HepG2 (cell line): ENCODE results near the gene PREP. TPM values are rescaled to one million over a fixed set of nuclear protein-coding genes. Genes with fewer than 3 reads are reported as not detected.
A peak's percentile ranks its signal among the peaks of the same experiment; 100 is the strongest.

Experiments used
- BHLHE40 ChIP-seq: IDR thresholded peaks from 2 replicates; pipeline ENCODE4 v1.6.1; 2011; ENCODE audit warnings: low read length, improper control_type of control experiment
- CENPT ChIP-seq: sonication (generic); formaldehyde crosslinking; IDR thresholded peaks from 2 replicates; pipeline ENCODE4 v1.8.0; 2022; ENCODE audit warnings: low read depth, mild to moderate bottlenecking, moderate library complexity, missing genetic modification reagents
- ELF4 ChIP-seq: sonication (generic); formaldehyde crosslinking; IDR thresholded peaks from 2 replicates; pipeline ENCODE4 v1.5.0; 2020; ENCODE audit warnings: missing genetic modification reagents, mild to moderate bottlenecking, moderate library complexity, borderline replicate concordance
- ETV6 ChIP-seq: sonication (generic); formaldehyde crosslinking; conservative IDR thresholded peaks from 2 replicates; pipeline ENCODE4 v1.4.0; 2020; ENCODE audit warnings: missing genetic modification reagents
- FOXK2 ChIP-seq: fragments of 450-650 bp; IDR thresholded peaks from 2 replicates; pipeline ENCODE4 v1.6.1; 2016
- MXI1 ChIP-seq: IDR thresholded peaks from 3 replicates; pipeline ENCODE4 v1.6.1; 2012; ENCODE audit warnings: low read depth, low read length, inconsistent platforms, borderline replicate concordance
- ZFP90 ChIP-seq: sonication (generic); formaldehyde crosslinking; IDR thresholded peaks from 2 replicates; pipeline ENCODE4 v1.8.0; 2022; ENCODE audit warnings: missing genetic modification reagents, mild to moderate bottlenecking, inconsistent platforms, borderline replicate concordance
- ZNF143 ChIP-seq: sonication (generic); formaldehyde crosslinking; IDR thresholded peaks from 2 replicates; pipeline ENCODE4 v1.4.0; 2020; ENCODE audit warnings: missing genetic modification reagents
- ZNF17 ChIP-seq: sonication (generic); formaldehyde crosslinking; IDR thresholded peaks from 2 replicates; pipeline ENCODE4 v1.5.0; 2020; ENCODE audit warnings: mild to moderate bottlenecking, missing genetic modification reagents
- ZNF367 ChIP-seq: sonication (generic); formaldehyde crosslinking; IDR thresholded peaks from 2 replicates; pipeline ENCODE4 v1.4.0; 2020; ENCODE audit warnings: missing genetic modification reagents, borderline replicate concordance
- ZNF484 ChIP-seq: sonication (generic); formaldehyde crosslinking; IDR thresholded peaks from 2 replicates; pipeline ENCODE4 v1.5.1; 2020; ENCODE audit warnings: mild to moderate bottlenecking, low read depth, missing genetic modification reagents, borderline replicate concordance
- ZNF768 ChIP-seq: sonication (generic); formaldehyde crosslinking; IDR thresholded peaks from 2 replicates; pipeline ENCODE4 v1.4.0; 2020; ENCODE audit warnings: missing genetic modification reagents
- polyA plus RNA-seq, 8 experiments: library from polyadenylated mRNA; depleted of rRNA in 3 of 8; stranded (reverse) in 7 of 8; unstranded in 1 of 8; fragments of >200 nt; fragmentation: Illumina TruSeq in 4 of 8; extraction: Trizol in 4 of 8; gene quantifications; 2 replicates each; pipeline versions ENCODE4 v1.2.1 to v1.2.3, GENCODE V29; 2011 to 2016; ENCODE audit warnings: low read depth in 4 of 8, missing spikeins in 1 of 8, mixed read lengths in 1 of 8; ENCODE audit not compliant: insufficient read depth in 1 of 8
- total RNA-seq, 5 experiments: library from RNA; depleted of rRNA; stranded (reverse); fragments of >200 nt; fragmentation: Illumina TruSeq; extraction: Trizol; gene quantifications; 2 replicates each; pipeline ENCODE4 v1.2.3, GENCODE V29; 2016; ENCODE audit warnings: low read depth in 1 of 5
- TF ChIP-seq, protein P1 (sequence below): sonication (generic); formaldehyde crosslinking; IDR thresholded peaks from 2 replicates; pipeline ENCODE4 v1.5.0; 2020; ENCODE audit warnings: mild to moderate bottlenecking, missing genetic modification reagents, moderate library complexity
- TF ChIP-seq, protein P2 (sequence below): sonication (generic); formaldehyde crosslinking; IDR thresholded peaks from 2 replicates; pipeline ENCODE4 v1.4.0; 2020; ENCODE audit warnings: missing genetic modification reagents, borderline replicate concordance
- TF ChIP-seq, protein P3 (sequence below): sonication (generic); formaldehyde crosslinking; IDR thresholded peaks from 2 replicates; pipeline ENCODE4 v1.8.1; 2023; ENCODE audit warnings: mild to moderate bottlenecking, moderate library complexity, missing genetic modification reagents
- TF ChIP-seq, protein P4 (sequence below): sonication (generic); formaldehyde crosslinking; IDR thresholded peaks from 2 replicates; pipeline ENCODE4 v1.8.0; 2022; ENCODE audit warnings: missing genetic modification reagents, mild to moderate bottlenecking, inconsistent platforms, borderline replicate concordance
- TF ChIP-seq, protein P5 (sequence below): sonication (generic); formaldehyde crosslinking; IDR thresholded peaks from 2 replicates; pipeline ENCODE4 v1.4.0; 2020; ENCODE audit warnings: mild to moderate bottlenecking, low read depth, missing genetic modification reagents

Gene PREP
- total and polyA plus RNA-seq, 2 of the 13 experiments (the other 11 are each of a cell fraction or from before 2014, with no cell fraction given), result 12.6 to 15.9 TPM

DNA sequence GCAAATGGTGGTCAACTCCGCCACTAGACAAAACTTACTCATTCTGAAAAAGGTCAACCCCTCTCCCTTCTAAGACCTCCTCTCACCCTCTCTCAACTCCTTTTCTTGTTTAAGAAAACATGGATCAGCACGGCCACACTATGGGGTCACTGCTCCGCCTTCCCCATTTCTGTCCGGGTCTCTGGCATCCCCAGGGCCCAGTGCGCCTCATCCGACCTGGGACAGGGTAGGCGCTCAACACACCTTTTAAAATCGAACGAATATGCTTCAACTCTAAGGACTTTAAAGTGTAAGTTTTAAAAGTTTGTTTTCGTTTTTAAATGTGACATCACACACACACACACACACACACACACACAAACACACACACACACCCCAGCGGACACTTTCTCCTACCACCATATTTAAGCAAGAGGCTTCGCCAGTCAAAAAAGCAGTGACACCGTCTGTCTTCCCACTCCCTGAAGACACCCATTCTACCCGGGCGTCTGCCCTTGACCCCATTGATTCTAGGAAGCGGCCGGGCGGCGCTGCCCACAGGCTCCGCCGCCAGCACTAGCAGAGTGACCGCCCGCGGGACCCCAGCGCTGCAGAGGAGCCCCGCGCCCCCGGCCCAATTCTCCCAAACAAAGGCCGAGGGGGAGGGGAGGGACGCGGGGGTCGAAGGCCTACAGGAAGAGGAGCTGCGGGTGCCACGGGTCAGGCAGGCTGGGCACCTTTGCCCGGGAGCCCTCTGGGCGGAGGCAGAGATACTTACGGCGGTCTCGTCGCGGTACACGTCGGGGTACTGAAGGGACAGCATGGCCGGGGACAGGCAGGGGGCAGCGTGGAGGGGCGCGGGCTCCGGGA is 568 bp downstream of the PREP start (continued):
- TF ChIP-seq BHLHE40, result no peak
- TF ChIP-seq ZFP90 (CRISPR knock-in tag), result no peak
- TF ChIP-seq, protein P1, sequence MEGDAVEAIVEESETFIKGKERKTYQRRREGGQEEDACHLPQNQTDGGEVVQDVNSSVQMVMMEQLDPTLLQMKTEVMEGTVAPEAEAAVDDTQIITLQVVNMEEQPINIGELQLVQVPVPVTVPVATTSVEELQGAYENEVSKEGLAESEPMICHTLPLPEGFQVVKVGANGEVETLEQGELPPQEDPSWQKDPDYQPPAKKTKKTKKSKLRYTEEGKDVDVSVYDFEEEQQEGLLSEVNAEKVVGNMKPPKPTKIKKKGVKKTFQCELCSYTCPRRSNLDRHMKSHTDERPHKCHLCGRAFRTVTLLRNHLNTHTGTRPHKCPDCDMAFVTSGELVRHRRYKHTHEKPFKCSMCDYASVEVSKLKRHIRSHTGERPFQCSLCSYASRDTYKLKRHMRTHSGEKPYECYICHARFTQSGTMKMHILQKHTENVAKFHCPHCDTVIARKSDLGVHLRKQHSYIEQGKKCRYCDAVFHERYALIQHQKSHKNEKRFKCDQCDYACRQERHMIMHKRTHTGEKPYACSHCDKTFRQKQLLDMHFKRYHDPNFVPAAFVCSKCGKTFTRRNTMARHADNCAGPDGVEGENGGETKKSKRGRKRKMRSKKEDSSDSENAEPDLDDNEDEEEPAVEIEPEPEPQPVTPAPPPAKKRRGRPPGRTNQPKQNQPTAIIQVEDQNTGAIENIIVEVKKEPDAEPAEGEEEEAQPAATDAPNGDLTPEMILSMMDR (CRISPR knock-in tag), result 0 out of 2 replicates have a peak, but pooled peaks have one; percentile 10
- no peak for TF ChIP-seq ELF4
- no peak for TF ChIP-seq ZNF367 (CRISPR knock-in tag)
- TF ChIP-seq, protein P2, sequence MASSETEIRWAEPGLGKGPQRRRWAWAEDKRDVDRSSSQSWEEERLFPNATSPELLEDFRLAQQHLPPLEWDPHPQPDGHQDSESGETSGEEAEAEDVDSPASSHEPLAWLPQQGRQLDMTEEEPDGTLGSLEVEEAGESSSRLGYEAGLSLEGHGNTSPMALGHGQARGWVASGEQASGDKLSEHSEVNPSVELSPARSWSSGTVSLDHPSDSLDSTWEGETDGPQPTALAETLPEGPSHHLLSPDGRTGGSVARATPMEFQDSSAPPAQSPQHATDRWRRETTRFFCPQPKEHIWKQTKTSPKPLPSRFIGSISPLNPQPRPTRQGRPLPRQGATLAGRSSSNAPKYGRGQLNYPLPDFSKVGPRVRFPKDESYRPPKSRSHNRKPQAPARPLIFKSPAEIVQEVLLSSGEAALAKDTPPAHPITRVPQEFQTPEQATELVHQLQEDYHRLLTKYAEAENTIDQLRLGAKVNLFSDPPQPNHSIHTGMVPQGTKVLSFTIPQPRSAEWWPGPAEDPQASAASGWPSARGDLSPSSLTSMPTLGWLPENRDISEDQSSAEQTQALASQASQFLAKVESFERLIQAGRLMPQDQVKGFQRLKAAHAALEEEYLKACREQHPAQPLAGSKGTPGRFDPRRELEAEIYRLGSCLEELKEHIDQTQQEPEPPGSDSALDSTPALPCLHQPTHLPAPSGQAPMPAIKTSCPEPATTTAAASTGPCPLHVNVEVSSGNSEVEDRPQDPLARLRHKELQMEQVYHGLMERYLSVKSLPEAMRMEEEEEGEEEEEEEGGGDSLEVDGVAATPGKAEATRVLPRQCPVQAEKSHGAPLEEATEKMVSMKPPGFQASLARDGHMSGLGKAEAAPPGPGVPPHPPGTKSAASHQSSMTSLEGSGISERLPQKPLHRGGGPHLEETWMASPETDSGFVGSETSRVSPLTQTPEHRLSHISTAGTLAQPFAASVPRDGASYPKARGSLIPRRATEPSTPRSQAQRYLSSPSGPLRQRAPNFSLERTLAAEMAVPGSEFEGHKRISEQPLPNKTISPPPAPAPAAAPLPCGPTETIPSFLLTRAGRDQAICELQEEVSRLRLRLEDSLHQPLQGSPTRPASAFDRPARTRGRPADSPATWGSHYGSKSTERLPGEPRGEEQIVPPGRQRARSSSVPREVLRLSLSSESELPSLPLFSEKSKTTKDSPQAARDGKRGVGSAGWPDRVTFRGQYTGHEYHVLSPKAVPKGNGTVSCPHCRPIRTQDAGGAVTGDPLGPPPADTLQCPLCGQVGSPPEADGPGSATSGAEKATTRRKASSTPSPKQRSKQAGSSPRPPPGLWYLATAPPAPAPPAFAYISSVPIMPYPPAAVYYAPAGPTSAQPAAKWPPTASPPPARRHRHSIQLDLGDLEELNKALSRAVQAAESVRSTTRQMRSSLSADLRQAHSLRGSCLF (CRISPR knock-in tag), result no peak
- no peak for TF ChIP-seq FOXK2
- TF ChIP-seq MXI1, result no peak
- TF ChIP-seq ETV6 (CRISPR knock-in tag), result 0 out of 2 replicates have a peak, but pooled peaks have one; percentile 63
- TF ChIP-seq CENPT (CRISPR knock-in tag), result no peak
- TF ChIP-seq, protein P3, sequence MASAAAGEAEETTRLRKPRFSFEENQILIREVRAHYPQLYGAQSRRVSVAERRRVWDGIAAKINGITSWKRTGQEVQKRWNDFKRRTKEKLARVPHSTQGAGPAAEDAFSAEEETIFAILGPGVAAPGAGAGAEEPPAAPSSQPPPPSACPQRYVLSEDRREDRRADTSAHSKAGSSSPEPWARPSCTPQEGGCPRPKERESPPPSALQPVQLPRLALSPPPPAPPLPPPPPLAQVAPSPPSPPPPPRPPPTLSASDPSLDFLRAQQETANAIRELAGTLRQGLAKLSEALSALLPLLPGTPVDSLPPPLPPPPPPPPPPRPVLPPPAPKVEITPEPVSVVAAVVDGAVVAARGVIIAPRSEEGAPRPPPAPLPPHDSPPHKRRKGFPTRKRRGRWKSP, result no peak; the same call in 1 of the 2 replicates
- no peak for TF ChIP-seq ZNF17 (CRISPR knock-in tag)
- no peak for TF ChIP-seq ZNF143 (CRISPR knock-in tag)
- 0 out of 2 replicates have a peak, but pooled peaks have one; percentile 48 for TF ChIP-seq ZNF768
- TF ChIP-seq, protein P4, sequence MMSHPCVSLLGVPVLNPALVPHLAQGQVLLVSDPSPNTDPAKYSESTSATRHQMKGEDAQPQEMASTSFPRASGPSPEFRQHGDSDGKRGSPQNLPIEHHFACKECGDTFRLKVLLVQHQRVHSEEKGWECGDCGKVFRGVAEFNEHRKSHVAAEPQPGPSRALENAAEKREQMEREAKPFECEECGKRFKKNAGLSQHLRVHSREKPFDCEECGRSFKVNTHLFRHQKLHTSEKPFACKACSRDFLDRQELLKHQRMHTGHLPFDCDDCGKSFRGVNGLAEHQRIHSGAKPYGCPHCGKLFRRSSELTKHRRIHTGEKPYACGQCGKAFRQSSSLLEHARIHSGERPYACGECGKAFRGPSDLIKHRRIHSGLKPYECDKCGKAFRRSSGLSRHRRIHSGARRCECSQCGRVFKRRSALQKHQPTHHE (CRISPR knock-in tag), result no peak
- TF ChIP-seq, protein P5, sequence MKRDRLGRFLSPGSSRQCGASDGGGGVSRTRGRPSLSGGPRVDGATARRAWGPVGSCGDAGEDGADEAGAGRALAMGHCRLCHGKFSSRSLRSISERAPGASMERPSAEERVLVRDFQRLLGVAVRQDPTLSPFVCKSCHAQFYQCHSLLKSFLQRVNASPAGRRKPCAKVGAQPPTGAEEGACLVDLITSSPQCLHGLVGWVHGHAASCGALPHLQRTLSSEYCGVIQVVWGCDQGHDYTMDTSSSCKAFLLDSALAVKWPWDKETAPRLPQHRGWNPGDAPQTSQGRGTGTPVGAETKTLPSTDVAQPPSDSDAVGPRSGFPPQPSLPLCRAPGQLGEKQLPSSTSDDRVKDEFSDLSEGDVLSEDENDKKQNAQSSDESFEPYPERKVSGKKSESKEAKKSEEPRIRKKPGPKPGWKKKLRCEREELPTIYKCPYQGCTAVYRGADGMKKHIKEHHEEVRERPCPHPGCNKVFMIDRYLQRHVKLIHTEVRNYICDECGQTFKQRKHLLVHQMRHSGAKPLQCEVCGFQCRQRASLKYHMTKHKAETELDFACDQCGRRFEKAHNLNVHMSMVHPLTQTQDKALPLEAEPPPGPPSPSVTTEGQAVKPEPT (CRISPR knock-in tag), result no peak
- no peak for TF ChIP-seq ZNF484 (CRISPR knock-in tag)
